Measurements from ENCODE around the gene STON1.
A peak's percentile ranks its signal among the peaks of the same experiment; 100 is the strongest.

- TF ChIP-seq CTCF (IDR thresholded peaks at IDR 0.05) (no peak), POLR2A (IDR thresholded peaks at IDR 0.05) (peak; percentile 6)
Observed at GRCh38 chr2:48531141-48531648, 1.2 kb downstream of the STON1 start.

Measured in transverse colon (tissue), 3 donors.